IPS-15b (cell line): ENCODE data around the gene TYW1B.
"Not testable (repeated sequence)": the region's sequence is repeated elsewhere in the genome, so short reads cannot be mapped to it uniquely, and the experiment has no call there.

Experiments used
- H3K27me3 ChIP-seq: one replicate; pipeline ENCODE4 v1.6.1; 2013; ENCODE audit warnings: low read length; ENCODE audit not compliant: control insufficient read depth, insufficient read depth
- H3K36me3 ChIP-seq: one replicate; pipeline ENCODE4 v1.6.1; 2013; ENCODE audit warnings: low read length; ENCODE audit not compliant: control insufficient read depth, insufficient read depth
- H3K4me1 ChIP-seq: one replicate; pipeline ENCODE4 v1.6.1; 2013; ENCODE audit warnings: mild to moderate bottlenecking, low read length; ENCODE audit not compliant: control insufficient read depth, insufficient read depth
- H3K4me3 ChIP-seq: one replicate; pipeline ENCODE4 v1.5.1; 2013; ENCODE audit warnings: low read depth, low read length
- H3K9ac ChIP-seq: one replicate; pipeline ENCODE4 v1.6.1; 2013; ENCODE audit warnings: low read depth, mild to moderate bottlenecking, low read length
- H3K9me3 ChIP-seq: one replicate; pipeline ENCODE4 v1.6.1; 2013; ENCODE audit warnings: mild to moderate bottlenecking, low read length; ENCODE audit not compliant: control insufficient read depth, insufficient read depth

The TYW1B gene

GRCh38 chr7:72743801-72744200 is 84.2 kb downstream of the TYW1B start:
- H3K9me3 ChIP-seq, H3K4me3 ChIP-seq, H3K9ac ChIP-seq, H3K4me1 ChIP-seq, H3K27me3 ChIP-seq, H3K36me3 ChIP-seq: not testable (repeated sequence)

GRCh38 chr7:72739716-72740115 is 88.3 kb downstream of the TYW1B start:
- not testable (repeated sequence) for H3K9me3 ChIP-seq, H3K27me3 ChIP-seq, H3K4me1 ChIP-seq, H3K4me3 ChIP-seq, H3K36me3 ChIP-seq, H3K9ac ChIP-seq

- H3K9ac ChIP-seq, H3K27me3 ChIP-seq, H3K4me3 ChIP-seq, H3K9me3 ChIP-seq, H3K4me1 ChIP-seq, H3K36me3 ChIP-seq: not testable (repeated sequence)
Measured at GRCh38 chr7:72735855-72736254, 92.1 kb downstream of the TYW1B start.

- H3K27me3 ChIP-seq, H3K9ac ChIP-seq, H3K4me1 ChIP-seq, H3K36me3 ChIP-seq, H3K9me3 ChIP-seq, H3K4me3 ChIP-seq: not testable (repeated sequence)
Measured at GRCh38 chr7:72730815-72731214, 97.2 kb downstream of the TYW1B start.

GRCh38 chr7:72730384-72730783 is 97.6 kb downstream of the TYW1B start:
- not testable (repeated sequence) for H3K4me3 ChIP-seq, H3K36me3 ChIP-seq, H3K9ac ChIP-seq, H3K4me1 ChIP-seq, H3K27me3 ChIP-seq, H3K9me3 ChIP-seq

GRCh38 chr7:72729130-72729529 is 98.9 kb downstream of the TYW1B start:
- not testable (repeated sequence) for H3K9ac ChIP-seq, H3K4me1 ChIP-seq, H3K4me3 ChIP-seq, H3K27me3 ChIP-seq, H3K9me3 ChIP-seq, H3K36me3 ChIP-seq

GRCh38 chr7:72722694-72723093 is 105.3 kb downstream of the TYW1B start:
- H3K4me3 ChIP-seq, H3K27me3 ChIP-seq, H3K9me3 ChIP-seq, H3K9ac ChIP-seq, H3K36me3 ChIP-seq, H3K4me1 ChIP-seq: not testable (repeated sequence)

- H3K9me3 ChIP-seq, H3K4me3 ChIP-seq, H3K4me1 ChIP-seq, H3K36me3 ChIP-seq, H3K27me3 ChIP-seq, H3K9ac ChIP-seq: not testable (repeated sequence)
Measured at GRCh38 chr7:72720890-72721289, 107.1 kb downstream of the TYW1B start.

- not testable (repeated sequence) for H3K9me3 ChIP-seq, H3K9ac ChIP-seq, H3K27me3 ChIP-seq, H3K4me3 ChIP-seq, H3K36me3 ChIP-seq, H3K4me1 ChIP-seq
Measured at GRCh38 chr7:72717252-72717774, 110.7 kb downstream of the TYW1B start.

- H3K9me3 ChIP-seq, H3K9ac ChIP-seq, H3K4me1 ChIP-seq, H3K4me3 ChIP-seq, H3K36me3 ChIP-seq, H3K27me3 ChIP-seq: not testable (repeated sequence)
Measured at GRCh38 chr7:72711927-72712326, 116.1 kb downstream of the TYW1B start.

GRCh38 chr7:72710983-72711382 is 117.0 kb downstream of the TYW1B start:
- no peaks in the 10 kb centered on the region for H3K4me1 ChIP-seq
- no peak overlapping the region for H3K4me3 ChIP-seq
- no peaks in the 10 kb centered on the region for H3K36me3 ChIP-seq
- H3K27me3 ChIP-seq: no peaks in the 10 kb centered on the region
- no peaks in the 10 kb centered on the region for H3K9me3 ChIP-seq
- H3K9ac ChIP-seq: no peak overlapping the region

GRCh38 chr7:72709909-72710308 is 118.1 kb downstream of the TYW1B start:
- Histone ChIP-seq H3K36me3 (no peaks in the 10 kb centered on the region), H3K27me3 (no peaks in the 10 kb centered on the region), H3K9ac (no peak overlapping the region), H3K4me3 (no peak overlapping the region), H3K4me1 (peaks cover 3% of the 10 kb centered on the region), H3K9me3 (no peaks in the 10 kb centered on the region)
